ENCODE results near the gene PHKB.
"Not testable (repeated sequence)": the region's sequence is repeated elsewhere in the genome, so short reads cannot be mapped to it uniquely, and the experiment has no call there.

PHKB gene

DNA sequence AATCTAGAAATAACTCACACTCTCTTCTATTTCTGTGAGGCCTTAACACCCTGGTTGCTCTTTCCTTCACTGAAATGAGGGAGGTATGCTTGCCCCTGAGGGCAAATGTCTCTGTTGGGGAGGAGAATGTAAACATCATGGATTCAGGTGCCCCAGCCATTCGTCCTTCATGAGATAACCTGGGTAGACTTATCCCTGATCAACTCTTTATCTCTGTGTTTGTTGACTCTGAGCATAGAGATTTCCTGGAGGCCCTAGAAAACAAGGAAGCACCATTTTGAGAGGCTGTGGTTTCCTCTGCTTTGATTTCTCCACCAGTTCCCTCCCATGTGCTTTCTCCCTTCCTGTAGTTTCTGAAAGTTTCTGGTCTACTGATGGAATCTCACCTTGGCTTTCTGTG, 77.3 kb downstream of the PHKB start:
- TF ChIP-seq, protein P1, sequence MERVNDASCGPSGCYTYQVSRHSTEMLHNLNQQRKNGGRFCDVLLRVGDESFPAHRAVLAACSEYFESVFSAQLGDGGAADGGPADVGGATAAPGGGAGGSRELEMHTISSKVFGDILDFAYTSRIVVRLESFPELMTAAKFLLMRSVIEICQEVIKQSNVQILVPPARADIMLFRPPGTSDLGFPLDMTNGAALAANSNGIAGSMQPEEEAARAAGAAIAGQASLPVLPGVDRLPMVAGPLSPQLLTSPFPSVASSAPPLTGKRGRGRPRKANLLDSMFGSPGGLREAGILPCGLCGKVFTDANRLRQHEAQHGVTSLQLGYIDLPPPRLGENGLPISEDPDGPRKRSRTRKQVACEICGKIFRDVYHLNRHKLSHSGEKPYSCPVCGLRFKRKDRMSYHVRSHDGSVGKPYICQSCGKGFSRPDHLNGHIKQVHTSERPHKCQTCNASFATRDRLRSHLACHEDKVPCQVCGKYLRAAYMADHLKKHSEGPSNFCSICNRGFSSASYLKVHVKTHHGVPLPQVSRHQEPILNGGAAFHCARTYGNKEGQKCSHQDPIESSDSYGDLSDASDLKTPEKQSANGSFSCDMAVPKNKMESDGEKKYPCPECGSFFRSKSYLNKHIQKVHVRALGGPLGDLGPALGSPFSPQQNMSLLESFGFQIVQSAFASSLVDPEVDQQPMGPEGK (CRISPR knock-in tag; IDR thresholded peaks at IDR 0.05; ENCODE audit: borderline replicate concordance), result no peak
- TF ChIP-seq ZNF8 (CRISPR knock-in tag; IDR thresholded peaks at IDR 0.05) (no peak), ISL1 (CRISPR knock-in tag; IDR thresholded peaks at IDR 0.05) (no peak), SNAI2 (CRISPR knock-in tag; IDR thresholded peaks at IDR 0.05) (no peak), ZC3H10 (CRISPR knock-in tag; IDR thresholded peaks at IDR 0.05) (no peak), ARNTL (CRISPR knock-in tag; IDR thresholded peaks at IDR 0.05; ENCODE audit: borderline replicate concordance, low read depth) (no peak), TOX (CRISPR knock-in tag; IDR thresholded peaks at IDR 0.05; ENCODE audit: borderline replicate concordance) (no peak), RARB (CRISPR knock-in tag; IDR thresholded peaks at IDR 0.05) (no peak), ZFP30 (CRISPR knock-in tag; IDR thresholded peaks at IDR 0.05) (no peak), CSRNP3 (CRISPR knock-in tag; IDR thresholded peaks at IDR 0.05) (no peak)
- no peak for ATAC-seq

GRCh38 chr16:47539707-47540670, 78.9 kb downstream of the PHKB start:
- ATAC-seq, result not testable (repeated sequence)

DNA sequence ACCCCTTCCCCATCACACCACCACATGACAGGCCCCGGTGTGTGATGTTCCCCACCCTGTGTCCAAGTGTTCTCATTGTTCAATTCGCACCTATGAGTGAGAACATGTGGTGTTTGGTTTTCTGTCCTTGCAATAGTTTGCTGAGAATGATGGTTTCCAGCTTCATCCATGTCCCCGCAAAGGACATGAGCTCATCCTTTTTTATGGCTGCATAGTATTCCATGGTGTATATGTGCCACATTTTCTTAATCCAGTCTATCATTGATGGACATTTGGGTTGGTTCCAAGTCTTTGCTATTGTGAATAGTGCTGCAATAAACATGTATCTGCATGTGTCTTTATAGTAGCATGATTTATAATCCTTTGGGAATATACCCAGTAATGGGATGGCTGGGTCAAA, 80.0 kb downstream of the PHKB start:
- not testable (repeated sequence) for ATAC-seq

GRCh38 chr16:47544255-47544654, 83.1 kb downstream of the PHKB start:
- ATAC-seq, result not testable (repeated sequence)

GRCh38 chr16:47551185-47551584, 90.1 kb downstream of the PHKB start:
- not testable (repeated sequence) for ATAC-seq

DNA sequence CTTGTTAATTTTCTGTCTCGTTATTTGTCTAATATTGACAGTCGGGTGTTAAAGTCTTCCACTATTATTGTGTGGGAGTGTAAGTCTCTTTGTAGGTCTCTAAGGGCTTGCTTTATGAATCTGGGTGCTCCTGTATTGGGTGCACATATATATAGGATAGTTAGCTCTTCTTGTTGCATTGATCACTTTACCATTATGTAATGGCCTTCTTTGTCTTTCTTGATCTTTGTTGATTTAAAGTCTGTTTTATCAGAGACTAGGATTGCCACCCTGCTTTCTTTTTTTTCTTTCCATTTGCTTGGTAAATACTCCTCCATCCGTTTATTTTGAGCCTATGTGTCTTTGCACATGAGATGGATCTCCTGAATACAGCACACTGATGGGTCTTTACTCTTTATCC, 90.6 kb downstream of the PHKB start:
- ATAC-seq, result not testable (repeated sequence)

DNA sequence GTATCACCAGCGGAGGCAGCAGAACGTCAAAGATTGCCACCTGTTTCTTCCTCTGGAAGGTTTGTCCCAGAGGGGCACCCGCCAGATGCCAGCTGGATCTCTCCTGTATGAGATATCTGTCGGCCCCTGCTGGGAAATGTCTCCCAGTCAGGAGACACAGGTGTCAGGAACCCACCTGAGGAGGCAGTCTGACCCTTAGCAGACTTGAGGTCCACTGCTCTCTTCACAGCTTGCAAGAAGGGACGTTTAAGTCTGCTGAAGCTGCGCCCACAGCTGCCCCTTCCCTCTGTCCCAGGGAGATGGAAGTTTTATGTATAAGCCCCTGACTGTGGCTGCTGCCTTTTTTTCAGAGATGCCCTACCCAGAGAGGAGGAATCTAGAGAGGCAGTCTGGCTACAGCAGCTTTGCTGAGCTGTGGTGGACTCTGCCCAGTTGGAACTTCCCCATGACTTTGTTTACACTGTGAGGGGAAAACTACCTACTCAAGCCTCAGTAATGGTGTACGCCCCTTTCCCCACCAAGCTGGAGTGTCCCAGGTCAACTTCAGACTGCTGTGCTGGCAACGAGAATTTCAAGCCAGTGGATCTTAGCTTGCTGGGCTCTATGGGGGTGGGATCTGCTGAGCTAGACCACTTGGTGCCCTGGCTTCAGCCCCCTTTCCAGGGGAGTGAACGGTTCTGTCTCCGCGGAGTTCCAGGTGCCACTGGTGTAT, 92.9 kb downstream of the PHKB start:
- no peak for ATAC-seq
- TF ChIP-seq ZFP30 (CRISPR knock-in tag; IDR thresholded peaks at IDR 0.05) (no peak), BACH2 (CRISPR knock-in tag; IDR thresholded peaks at IDR 0.05; ENCODE audit: borderline replicate concordance) (no peak), POU6F1 (CRISPR knock-in tag; IDR thresholded peaks at IDR 0.05; ENCODE audit: borderline replicate concordance, low read depth) (no peak), GLIS3 (CRISPR knock-in tag; IDR thresholded peaks at IDR 0.05) (no peak), PPARA (CRISPR knock-in tag; IDR thresholded peaks at IDR 0.05; ENCODE audit: borderline replicate concordance) (no peak), ARNTL (CRISPR knock-in tag; IDR thresholded peaks at IDR 0.05; ENCODE audit: borderline replicate concordance, low read depth) (no peak), SNAI2 (CRISPR knock-in tag; IDR thresholded peaks at IDR 0.05) (no peak), ZNF70 (CRISPR knock-in tag; IDR thresholded peaks at IDR 0.05) (no peak), TOX (CRISPR knock-in tag; IDR thresholded peaks at IDR 0.05; ENCODE audit: borderline replicate concordance) (no peak), ISL1 (CRISPR knock-in tag; IDR thresholded peaks at IDR 0.05) (no peak), CSRNP3 (CRISPR knock-in tag; IDR thresholded peaks at IDR 0.05) (no peak), CSDC2 (CRISPR knock-in tag; IDR thresholded peaks at IDR 0.05) (no peak), ESRRG (CRISPR knock-in tag; IDR thresholded peaks at IDR 0.05) (no peak), ZNF565 (CRISPR knock-in tag; conservative IDR thresholded peaks at IDR 0.05; ENCODE audit: low read depth) (no peak), TCF4 (CRISPR knock-in tag; IDR thresholded peaks at IDR 0.05; ENCODE audit: borderline replicate concordance) (no peak), ZFP3 (CRISPR knock-in tag; IDR thresholded peaks at IDR 0.05) (no peak), ZNF8 (CRISPR knock-in tag; IDR thresholded peaks at IDR 0.05) (no peak)
- TF ChIP-seq, protein P1 (CRISPR knock-in tag; IDR thresholded peaks at IDR 0.05; ENCODE audit: borderline replicate concordance), result no peak

All from SK-N-SH treated with all-trans-retinoic acid at 6 μM for 48 hours (cell line).